Brain pericyte (primary cell): ENCODE results near the gene CUX1.

Source experiments
- DNase-seq: peaks from one replicate; pipeline ENCODE4 v3.0.0-alpha.2; 2012; ENCODE audit warnings: low read depth, low spot score

Gene CUX1, protein sequence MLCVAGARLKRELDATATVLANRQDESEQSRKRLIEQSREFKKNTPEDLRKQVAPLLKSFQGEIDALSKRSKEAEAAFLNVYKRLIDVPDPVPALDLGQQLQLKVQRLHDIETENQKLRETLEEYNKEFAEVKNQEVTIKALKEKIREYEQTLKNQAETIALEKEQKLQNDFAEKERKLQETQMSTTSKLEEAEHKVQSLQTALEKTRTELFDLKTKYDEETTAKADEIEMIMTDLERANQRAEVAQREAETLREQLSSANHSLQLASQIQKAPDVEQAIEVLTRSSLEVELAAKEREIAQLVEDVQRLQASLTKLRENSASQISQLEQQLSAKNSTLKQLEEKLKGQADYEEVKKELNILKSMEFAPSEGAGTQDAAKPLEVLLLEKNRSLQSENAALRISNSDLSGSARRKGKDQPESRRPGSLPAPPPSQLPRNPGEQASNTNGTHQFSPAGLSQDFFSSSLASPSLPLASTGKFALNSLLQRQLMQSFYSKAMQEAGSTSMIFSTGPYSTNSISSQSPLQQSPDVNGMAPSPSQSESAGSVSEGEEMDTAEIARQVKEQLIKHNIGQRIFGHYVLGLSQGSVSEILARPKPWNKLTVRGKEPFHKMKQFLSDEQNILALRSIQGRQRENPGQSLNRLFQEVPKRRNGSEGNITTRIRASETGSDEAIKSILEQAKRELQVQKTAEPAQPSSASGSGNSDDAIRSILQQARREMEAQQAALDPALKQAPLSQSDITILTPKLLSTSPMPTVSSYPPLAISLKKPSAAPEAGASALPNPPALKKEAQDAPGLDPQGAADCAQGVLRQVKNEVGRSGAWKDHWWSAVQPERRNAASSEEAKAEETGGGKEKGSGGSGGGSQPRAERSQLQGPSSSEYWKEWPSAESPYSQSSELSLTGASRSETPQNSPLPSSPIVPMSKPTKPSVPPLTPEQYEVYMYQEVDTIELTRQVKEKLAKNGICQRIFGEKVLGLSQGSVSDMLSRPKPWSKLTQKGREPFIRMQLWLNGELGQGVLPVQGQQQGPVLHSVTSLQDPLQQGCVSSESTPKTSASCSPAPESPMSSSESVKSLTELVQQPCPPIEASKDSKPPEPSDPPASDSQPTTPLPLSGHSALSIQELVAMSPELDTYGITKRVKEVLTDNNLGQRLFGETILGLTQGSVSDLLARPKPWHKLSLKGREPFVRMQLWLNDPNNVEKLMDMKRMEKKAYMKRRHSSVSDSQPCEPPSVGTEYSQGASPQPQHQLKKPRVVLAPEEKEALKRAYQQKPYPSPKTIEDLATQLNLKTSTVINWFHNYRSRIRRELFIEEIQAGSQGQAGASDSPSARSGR (N-terminal part only)

DNA sequence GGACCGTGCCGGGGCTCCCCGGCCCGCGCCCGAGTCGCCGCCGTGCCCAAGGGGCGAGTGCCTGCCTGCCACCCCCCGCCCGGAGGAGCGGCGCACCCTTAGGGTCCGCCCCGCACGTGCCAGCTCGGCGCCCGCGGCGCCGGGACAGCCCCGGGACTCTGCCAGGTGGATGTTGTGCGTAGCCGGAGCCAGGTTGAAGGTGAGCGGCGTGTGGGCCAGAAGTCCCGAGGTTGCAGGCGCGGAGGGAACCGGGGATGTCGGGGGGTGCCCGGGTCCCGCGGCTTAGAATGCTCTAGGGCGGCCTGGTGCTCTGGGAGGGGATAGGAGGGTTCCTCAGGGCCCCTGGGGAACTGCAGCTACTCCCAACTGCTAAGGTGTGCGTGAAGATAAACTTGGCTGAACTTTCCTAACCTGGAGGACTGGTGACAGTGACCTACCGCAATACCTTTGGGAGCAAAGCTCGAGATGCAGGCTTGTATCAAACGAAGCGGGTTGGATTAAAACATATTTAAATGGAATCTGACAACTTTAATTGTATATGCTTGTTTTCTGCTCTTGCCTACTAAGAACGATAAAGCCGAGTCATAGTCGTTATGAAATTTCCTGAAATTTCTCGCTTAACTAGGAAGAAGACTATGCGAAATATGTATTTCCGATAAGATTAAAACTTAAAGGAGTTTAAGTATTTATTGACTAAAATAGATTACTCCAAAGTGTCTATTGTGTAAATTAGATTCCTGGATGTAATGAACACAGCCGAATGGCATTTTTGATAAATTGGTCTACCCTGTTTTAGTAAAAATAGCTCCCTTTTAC is at the start of gene CUX1:
Gene CUX1 (plus strand): TSS at position 156 of the 816 bp plus-strand sequence. CDS start 14 bp downstream, at position 170.
- no peak for DNase-seq

DNA sequence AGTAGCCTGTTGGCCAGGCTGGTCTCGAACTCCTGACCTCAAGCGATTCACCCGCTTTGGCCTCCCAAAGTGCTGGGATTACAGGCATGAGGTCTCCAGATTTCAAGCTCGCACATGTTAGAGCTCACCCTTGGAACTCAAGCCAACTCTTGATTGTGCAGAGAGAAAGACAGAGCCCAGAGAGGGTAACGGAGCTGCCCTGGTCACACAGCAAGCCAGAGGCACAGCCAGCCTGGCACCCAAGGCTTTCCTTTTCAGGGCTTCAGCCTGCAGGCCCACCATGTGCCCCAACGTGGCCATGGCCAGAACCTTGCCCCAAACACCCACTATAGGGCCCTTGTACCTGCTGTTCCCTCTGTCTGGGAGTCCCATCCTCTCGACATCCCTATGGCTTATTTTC is 49.1 kb upstream of the CUX1 start:
- DNase-seq: no peak

DNA sequence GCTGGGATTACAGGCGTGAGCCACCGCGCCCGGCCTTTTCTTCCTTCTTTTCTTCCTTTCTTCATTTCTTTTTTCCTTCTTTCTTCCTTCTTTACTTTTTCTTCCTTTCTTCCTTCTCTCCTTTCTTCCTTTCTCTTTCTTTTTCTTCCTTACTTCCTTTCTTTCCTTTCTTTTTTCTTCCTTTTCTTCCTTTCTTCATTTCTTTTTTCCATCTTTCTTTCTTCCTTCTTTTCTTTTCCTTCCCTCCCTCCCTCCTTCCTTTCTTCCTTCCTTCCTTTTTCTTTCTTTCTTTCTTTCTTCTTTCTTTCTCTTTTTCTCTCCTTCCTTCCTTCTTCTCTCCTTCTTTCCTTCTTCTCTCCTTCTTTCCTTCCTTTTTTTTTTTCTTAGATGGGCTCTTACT is 47.0 kb upstream of the CUX1 start:
- no peak for DNase-seq

DNA sequence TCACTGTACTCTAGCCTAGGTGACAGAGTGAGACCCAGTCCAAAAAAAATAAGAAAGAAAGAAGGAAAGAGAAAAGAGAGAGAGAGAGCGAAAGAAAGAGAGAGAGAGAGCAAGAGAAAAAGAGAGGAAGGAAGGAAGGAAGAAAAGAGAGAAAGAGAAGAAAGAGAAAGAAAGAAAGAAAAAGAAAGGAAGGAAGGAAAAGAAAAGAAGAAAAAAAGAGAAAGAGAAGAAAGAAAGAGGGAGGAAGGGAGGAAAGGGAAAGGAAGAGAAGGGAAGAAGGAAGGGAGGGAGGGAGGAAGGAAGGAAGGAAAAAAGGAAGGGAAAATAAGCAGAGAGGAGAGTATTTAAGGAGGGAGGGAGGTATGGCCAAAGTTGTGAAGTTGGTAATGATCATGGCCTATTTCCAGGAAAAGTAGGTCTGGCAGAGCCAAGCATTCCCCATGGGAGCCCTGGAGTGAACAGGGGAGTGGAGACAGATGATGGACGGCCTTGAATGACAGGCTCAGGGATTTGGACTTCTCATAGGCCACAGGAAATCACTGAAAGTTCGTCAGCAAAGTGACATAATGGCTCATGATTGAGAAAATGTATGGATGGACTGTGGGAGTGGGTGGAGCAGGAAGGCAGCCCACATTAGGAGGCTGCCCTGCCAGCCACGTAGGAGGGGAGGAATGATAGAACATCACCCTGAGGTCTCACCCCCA is 44.8 kb upstream of the CUX1 start:
- DNase-seq: no peak

DNA sequence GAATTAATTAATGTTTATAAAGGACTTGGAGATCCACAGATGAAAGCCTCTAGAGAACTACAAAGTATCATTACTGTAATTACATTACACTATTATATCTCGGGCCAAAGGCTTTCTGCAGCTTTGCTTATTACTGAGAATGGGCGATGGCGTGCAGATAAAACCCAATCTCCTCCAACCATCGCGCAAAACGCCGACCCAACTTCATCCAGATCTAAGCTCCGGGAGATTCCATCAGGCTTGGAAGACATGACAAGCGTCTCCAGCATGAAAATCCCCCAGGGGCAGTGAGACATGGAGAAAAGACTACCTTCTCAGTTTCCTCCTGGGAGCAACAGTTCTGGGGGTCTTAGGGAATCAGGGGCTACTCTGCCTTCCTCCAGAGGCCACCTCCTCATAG is 42.2 kb upstream of the CUX1 start:
- no peak for DNase-seq

DNA sequence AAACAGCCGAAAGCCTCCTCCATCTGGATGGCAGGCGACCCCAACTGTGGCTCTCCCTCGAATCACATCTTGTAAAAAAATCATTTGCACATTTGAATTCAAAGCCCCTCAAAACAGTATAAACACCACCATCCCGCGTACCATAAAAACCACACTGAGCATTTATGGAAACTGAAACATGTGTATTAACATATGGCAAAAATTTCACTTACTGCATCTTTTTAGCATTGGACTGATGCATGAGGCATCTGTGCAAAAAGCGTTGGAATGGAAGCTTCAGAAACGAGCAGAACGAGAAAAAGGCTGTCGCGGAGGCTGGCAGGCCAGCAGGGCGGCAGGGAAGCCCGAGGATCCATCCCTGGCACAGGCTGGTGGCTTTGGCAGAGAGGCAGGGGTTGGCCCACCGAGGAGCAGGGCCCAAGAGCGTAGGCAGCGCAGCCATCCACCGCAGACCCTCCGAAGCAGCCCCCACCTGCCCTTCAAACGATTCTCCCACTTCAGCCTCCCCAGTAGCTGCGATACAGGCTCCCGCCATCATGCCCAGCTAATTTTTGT is 39.3 kb upstream of the CUX1 start:
- DNase-seq: no peak

DNA sequence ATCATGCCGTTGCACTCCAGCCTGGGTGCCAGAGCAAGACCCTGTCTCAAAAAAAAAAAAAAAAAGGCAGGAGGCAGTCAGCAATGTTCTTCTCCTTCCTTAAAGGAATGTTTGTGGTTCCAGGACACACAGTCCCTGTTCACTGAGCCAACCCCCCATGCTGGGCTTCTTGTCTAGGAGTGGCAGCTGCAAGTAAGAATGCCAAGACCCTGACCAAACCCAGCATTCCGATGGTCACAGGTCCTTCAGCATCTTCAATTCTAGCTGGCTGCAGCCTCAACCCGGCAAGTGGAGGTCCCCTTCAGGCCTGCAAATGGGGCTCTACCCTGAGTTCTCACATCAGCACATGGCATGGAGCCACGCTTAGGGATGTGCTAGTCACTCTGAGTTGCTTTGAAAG is 38.2 kb upstream of the CUX1 start:
- no peak for DNase-seq

DNA sequence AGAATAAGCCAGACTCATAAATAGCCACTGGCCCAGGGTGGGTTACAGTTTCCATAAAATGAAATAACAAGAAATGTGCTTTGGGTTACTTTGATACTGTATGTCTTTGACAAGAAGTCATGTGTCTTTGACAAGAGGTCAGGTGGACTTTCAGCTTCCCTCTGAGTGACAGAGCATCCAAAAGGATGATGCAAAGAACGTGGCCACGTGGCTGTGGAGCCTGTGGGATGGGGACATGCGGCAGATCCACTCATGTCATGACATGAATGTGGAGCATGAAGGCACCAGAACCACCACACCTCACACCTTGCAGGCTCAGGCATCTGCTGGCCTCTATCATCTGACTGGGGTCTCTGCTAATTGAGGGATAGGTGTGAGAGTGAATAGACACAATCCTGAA is 37.1 kb upstream of the CUX1 start:
- no peak for DNase-seq

DNA sequence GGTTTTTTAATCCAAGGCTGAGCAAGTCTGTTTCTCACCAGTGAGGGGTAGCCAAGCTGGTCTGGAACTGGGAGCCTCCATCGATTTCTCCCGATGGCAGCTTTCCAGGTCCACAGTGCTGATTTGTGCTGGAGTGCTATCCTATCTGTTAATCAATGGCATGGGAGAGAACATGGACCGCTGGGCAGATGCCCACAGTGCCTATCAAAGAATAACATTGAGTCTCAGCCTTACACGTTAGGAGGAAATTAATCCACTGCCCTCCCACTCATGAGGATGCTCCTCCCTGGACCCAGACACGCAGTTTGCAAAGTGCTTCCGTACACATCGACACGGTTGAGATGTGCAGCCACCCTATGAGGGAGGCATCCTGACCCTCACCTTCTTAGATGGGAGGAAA is 36.0 kb upstream of the CUX1 start:
- no peak for DNase-seq

DNA sequence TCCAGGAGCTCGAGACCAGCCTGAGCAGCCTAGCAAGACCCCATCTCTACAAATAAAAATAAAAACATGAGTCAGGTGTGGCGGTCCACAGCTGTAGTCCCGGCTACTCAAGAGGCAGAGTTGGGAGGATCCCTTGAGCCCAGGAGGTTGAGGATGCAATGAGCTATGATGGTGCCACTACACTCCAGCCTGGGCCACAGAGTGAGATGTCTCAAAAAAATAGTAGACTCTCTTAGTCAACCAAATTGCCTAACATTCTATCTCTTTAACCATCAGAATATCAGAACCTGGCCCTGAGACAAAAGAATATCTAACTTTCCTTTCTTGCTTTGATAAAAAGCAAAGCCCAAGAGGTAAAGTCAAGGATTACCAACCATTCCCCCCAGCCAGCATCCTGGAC is 35.0 kb upstream of the CUX1 start:
- no peak for DNase-seq

DNA sequence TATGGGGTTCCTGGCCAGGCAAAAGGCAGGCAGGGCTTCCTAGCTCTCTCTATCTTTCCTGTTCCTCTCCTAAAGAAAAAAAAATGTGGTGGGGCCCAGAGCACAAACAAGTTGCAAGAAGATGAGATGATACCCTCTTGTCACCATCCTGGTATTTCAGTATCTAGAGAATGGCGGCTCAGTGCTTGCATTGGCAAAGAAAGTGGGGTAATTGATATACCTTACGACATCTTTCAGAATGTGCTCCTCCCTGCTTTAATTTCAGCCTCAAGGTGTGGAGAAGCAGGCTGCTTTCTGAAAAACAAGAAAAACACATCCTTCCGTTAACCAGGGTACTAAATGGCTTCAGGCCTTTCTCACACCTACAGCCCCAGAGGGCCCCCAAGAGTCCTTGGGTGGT is 34.5 kb upstream of the CUX1 start:
- no peak for DNase-seq

DNA sequence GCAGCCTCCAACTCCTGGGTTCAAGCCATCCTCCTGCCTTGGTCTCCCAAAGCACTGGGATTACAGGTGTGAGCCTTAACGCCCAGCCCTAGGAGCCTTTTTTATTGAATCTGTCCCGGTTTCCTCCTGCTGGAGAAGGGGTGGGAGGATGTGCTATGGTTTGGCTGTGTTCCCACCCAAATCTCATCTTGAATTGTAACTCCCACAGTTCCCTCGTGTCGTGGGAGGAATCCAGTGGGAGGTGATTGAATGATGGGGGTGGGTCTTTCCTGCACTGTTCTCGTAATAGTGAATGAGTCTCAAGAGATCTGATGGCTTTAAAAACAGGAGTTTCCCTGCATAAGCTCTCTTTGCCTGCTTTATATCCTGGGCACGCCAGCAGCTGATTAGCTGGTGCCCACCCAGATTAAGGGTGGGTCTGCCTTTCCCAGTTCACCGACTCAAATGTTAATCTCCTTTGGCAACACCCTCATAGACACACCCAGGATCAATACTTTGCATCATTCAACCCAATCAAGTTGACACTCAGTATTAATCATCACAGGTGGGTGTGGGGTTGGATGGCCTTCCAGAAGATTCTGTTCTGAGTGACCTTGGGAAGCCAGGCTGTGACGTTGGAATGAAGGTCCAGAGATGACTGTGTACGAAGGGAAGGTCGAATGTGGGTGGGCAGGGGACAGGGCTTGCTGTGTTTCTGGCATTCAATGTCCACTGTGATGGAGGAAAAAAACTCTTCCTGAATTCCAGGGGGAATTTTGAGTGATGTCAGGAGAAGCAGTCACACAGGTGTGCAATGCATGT is 33.8 kb upstream of the CUX1 start:
- no peak for DNase-seq

DNA sequence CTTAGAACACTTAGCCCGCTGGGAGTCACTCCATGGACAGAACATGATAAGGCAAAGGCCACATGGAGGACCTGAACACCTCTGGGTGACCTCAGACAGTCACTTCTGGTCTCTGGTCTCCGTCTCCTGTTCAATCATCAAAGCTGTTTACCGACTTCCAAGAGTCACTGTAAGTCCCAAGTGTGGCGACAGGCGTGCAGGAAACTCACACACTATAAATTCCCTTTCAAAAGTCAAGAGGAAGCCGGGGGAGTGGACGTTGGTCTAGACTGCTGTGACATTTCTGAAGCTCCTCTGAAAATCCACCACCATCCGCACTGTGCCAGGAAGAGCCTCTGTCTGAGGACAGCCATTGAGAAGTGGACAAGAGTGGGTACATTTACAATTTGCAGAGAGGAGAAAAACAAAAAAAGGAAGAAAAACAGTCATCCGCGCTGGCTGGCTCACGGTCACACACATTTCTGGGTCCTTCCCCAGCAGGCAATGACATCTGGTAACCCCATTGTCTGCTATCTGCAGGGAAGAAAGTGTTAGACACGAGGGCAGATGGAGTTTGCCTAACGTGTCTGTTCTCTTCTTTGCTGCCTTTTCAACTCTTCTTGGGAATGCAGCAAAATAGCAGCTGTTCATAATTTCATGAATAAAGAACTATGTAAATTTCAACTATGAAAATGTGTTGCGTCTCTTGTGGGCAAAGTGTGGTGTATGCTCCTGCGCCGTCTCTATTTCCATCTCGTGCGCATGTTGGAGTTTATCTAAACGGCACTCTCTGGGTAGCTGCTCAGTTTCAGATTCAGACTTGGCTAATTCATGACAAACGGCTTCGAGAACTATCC is 32.9 kb upstream of the CUX1 start:
- DNase-seq: no peak

DNA sequence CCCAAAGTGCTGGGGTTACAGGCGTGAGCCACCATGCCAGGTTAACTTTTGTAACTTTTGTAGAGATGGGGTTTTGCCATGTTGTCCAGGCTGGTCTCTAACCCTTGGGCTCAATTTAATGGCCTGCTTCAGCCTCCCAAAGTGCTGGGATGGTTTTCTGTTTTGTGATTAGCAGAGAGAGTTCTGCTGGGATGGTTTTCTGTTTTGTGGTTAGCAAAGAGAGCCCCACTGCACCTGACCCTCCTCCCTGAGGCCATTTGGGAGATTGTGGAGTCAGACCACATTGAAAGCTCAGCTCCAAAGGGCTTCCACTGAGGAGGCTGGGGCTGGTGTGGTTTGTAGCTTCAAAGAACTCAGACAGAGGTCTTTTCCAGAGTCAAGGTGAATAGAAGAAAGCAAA is 29.6 kb upstream of the CUX1 start:
- DNase-seq: no peak

DNA sequence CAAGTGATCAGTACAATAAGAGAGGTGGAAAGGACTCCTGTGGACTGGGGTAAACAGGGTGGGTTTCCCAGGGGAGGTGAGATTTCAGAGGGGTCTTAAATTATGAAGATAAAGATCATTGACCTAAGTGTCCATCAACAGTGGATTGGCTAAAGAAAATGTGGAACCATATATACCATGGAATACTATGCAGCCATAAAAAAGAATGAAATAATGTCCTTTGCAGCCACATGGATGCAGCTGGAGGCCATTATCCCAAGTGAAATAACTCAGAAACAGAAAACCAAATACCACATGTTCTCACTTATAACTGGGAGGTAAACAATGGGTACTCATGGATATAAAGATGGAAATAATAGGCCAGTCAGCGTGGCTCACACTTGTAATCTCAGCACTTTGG is 28.9 kb upstream of the CUX1 start:
- no peak for DNase-seq

DNA sequence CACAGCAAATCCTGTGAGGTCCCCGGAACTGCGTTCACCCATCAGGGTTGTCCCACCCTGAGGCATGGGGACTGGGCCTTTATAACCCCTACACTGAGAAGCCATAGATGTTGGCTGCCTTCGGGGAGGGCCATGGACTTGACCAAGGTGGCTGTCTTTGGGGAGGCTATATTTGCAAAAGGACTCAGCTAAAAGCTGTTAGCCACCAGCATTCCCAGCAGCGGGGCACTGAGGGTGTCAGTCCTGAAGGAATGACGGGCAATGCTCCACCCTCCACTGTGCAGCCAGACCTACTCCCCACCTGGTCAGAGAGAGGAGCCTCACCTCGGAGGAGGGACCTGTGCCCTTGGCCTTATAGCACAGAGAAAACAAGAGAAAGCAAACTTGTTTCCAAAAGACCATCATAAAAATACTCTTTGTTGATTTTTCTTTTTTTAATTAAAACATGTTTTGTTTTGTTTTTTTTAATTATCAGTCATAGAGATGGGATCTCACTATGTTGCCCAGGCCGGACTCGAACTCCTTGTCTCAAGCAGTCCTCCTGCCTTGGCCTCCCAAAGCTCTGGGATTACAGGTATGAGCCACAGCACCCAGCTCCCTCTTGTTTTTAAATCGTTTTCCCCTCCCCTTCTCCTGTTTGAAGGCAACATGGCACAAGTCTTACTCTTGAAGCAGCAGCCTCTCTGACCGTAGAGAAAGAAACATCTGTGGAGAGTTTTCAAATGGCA is 26.7 kb upstream of the CUX1 start:
- no peak for DNase-seq

DNA sequence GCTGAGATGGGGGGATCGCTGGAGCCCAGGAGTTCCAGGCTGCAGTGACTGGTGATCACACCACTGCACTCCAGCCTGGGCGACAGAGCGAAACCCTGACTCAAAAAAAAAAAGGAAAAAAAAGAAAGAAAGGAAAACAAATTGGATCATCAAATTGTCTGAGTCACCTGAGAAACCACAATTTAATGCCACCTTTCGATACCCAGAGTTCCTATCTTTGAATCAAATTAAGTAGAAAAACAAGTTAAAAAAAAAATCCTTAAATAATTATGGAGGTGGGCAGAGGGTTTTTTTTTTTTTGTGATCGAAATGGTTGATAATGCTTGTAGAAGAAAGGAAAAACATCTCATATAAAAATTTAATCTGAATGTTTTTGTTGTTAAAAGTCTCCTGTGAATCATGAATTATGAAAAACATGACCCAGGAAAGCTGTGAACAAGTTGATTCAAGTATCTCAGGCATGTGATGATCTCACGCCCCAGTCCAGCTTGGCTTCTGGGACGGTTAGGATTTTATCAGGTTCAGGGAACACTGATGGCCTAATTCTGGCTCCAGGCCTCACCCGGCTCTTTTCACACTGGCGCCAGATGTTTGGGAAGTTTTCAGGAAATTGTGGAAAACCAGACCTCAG is 25.3 kb upstream of the CUX1 start:
- DNase-seq: no peak
